Measurements from ENCODE around the gene TOMM5.
A peak's percentile ranks its signal among the peaks of the same experiment; 100 is the strongest.
"Not testable (repeated sequence)": the region's sequence is repeated elsewhere in the genome, so short reads cannot be mapped to it uniquely, and the experiment has no call there.

The TOMM5 gene

GRCh38 chr9:37611961-37612360 lies 19.6 kb upstream of the TOMM5 start:
- no peak for DNase-seq (ENCODE audit: low read depth in 2 of 2)

GRCh38 chr9:37611014-37611413 lies 18.6 kb upstream of the TOMM5 start:
- no peak for DNase-seq (ENCODE audit: low read depth in 2 of 2)

- DNase-seq (ENCODE audit: low read depth in 2 of 2), result no peak
Measured at GRCh38 chr9:37609735-37610397, 17.5 kb upstream of the TOMM5 start.

DNA sequence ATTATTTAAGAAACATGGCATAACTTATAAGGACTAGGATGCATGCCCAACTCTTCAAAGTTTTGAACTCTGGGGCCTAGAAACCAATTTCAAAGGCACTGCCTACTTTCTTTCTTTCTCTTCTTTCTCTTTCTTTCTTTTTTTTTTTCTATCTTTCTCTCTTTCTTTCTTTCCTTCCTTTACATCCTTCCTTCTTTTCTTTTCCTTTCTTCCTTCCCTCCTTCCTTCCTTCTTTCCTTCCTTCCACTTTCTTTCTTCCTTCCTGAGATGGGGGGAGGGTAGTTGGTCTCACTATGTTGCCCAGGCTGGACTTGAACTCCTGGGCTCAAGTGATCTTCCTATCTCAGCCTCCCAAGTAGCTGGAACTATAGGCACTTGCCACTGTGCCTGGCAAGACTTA lies 15.9 kb upstream of the TOMM5 start:
- DNase-seq (ENCODE audit: low read depth in 2 of 2), result no peak

DNA sequence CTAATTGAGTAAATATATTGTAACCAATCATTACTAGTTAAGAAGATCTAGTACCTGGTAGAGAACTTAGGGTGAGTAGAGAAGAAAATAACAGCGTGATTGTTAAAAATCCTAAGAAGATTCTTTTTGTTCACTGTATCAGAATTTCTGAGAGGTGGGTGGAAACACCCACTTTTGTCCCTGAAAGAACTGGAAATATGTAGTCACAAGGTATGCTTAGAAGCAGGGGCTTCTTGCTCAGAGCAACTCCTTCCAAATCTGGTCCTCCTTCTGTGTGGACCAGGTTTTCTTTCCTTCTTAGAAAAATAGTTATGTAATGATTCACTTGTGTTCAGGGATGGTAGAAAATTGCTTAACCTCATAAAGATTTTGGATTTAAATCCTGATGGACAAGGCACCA lies 11.9 kb upstream of the TOMM5 start:
- DNase-seq (ENCODE audit: low read depth in 2 of 2), result no peak

GRCh38 chr9:37602817-37603216 lies 10.4 kb upstream of the TOMM5 start:
- no peak for DNase-seq (ENCODE audit: low read depth in 2 of 2)

DNA sequence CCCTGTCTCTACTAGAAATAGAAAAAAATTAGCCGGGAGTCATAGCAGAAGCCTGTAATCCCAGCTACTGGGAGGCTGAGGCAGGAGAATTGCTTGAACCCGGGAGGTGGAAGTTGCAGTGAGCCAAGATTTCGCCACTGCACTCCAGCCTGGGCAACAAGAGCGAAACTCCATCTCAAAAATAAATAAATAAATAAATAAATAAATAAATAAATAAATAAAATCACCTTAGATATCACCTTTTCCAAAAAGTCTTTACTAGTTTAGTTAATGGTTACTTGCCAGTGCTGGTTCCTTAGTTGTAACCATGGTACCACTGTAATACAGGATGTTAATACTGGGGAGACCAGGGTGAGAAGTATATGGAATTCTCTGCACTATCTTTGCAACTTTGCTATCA lies 9.7 kb upstream of the TOMM5 start:
- DNase-seq (ENCODE audit: low read depth in 2 of 2), result not testable (repeated sequence)

- no peak for DNase-seq (ENCODE audit: low read depth in 2 of 2)
Measured at GRCh38 chr9:37596504-37596903, 4.1 kb upstream of the TOMM5 start.

GRCh38 chr9:37593883-37594448 lies 1.6 kb upstream of the TOMM5 start:
- DNase-seq (ENCODE audit: low read depth in 2 of 2), result no peak

- no peak for DNase-seq (ENCODE audit: low read depth in 2 of 2)
Measured at GRCh38 chr9:37587521-37587920, 4.9 kb downstream of the TOMM5 start.

- no peak for DNase-seq (ENCODE audit: low read depth in 2 of 2)
Measured at GRCh38 chr9:37583522-37584121, 8.8 kb downstream of the TOMM5 start.

DNA sequence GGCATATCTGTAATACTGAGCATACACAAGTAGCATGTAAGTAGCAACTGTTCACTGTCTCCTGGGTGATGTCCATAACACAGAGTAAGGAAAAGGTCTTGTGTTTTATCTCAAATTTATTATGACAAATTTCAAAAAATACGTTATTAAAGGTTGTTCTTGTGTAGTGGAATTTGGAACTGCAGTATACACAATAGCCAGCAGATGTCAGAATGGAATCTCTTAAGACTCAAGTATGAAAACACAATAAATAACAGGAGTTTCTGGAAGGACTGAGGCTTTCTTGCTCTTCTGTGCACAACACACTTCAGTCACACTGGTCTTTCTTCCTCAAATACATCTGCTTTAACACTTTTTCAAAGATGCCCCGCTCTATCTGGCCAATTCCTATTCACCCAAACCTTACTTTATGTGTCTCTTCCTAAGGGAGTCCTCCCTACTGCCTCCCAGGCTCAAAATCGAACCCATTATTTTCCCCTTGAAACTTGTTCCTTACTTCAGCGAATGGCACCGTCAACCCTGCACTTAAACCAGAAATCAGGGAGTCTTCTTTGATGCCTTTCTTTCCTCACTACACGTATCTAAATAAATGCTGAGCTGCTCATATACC lies 9.7 kb downstream of the TOMM5 start:
- peak in 1 of 2 experiments; percentile 28 for DNase-seq (ENCODE audit: low read depth in 2 of 2)

GRCh38 chr9:37575921-37576721 lies 16.3 kb downstream of the TOMM5 start, which contains the start of gene FBXO10:
Gene FBXO10 (minus strand): TSS chr9:37576380. CDS start chr9:37541768, 34,612 bp downstream.
- no peak for DNase-seq (ENCODE audit: low read depth in 2 of 2)

DNA sequence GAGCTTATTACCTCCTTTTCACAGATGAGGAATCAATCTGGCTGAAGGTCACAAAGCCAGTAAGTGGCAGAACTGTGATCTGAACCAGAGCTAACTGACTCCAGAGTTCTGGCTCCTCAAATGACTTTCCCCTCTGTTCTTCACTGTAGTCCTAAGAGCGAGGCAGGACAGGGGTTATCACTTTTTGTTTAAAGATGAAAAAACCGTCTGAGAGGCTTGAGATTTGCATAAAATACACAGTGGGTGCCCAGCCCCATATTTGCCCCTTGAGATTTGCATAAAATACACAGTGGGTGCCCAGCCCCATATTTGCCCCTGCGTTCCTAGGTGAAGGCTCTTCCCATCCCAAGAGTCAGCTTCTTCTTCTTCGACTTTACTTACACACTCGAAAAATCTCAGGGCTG lies 16.9 kb downstream of the TOMM5 start:
- no peak for DNase-seq (ENCODE audit: low read depth in 2 of 2)

- DNase-seq (ENCODE audit: low read depth in 2 of 2), result no peak
Measured at GRCh38 chr9:37575001-37575400, 17.4 kb downstream of the TOMM5 start.

- DNase-seq (ENCODE audit: low read depth in 2 of 2), result no peak
Measured at GRCh38 chr9:37574241-37574721, 18.1 kb downstream of the TOMM5 start.

- no peak for DNase-seq (ENCODE audit: low read depth in 2 of 2)
Measured at GRCh38 chr9:37571282-37571681, 21.1 kb downstream of the TOMM5 start.

GRCh38 chr9:37566716-37567115 lies 25.7 kb downstream of the TOMM5 start:
- peak in 1 of 2 experiments; percentile 6 for DNase-seq (ENCODE audit: low read depth in 2 of 2)

- DNase-seq (ENCODE audit: low read depth in 2 of 2), result no peak
Measured at GRCh38 chr9:37565661-37566618, 26.5 kb downstream of the TOMM5 start.

GRCh38 chr9:37564916-37565315 lies 27.5 kb downstream of the TOMM5 start:
- DNase-seq (ENCODE audit: low read depth in 2 of 2), result no peak
